ENCODE results near the gene PRLR.

PRLR gene

GRCh38 chr5:35233121-35233520 lies 2.8 kb upstream of the PRLR start:
- no peak for DNase-seq

DNA sequence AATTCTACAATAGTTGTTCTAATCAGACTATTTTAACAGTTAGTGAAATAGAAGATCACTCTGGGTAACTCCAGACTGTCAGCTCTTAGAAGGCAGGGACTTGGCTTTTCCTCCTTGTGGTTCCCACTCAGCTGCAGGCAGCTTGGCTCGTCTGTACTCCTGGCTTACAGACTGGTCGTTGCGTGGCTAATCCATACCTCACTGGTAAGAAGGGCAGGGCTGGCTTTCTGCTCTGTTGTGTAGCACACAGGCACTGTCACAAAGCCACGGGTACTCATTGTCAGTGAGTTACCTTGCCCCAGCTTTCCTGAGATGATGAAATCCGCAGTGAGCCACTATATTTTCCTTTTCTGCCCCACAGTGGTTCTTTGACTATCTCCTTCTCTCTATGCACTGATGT lies 1.8 kb upstream of the PRLR start:
- no peak for DNase-seq

DNA sequence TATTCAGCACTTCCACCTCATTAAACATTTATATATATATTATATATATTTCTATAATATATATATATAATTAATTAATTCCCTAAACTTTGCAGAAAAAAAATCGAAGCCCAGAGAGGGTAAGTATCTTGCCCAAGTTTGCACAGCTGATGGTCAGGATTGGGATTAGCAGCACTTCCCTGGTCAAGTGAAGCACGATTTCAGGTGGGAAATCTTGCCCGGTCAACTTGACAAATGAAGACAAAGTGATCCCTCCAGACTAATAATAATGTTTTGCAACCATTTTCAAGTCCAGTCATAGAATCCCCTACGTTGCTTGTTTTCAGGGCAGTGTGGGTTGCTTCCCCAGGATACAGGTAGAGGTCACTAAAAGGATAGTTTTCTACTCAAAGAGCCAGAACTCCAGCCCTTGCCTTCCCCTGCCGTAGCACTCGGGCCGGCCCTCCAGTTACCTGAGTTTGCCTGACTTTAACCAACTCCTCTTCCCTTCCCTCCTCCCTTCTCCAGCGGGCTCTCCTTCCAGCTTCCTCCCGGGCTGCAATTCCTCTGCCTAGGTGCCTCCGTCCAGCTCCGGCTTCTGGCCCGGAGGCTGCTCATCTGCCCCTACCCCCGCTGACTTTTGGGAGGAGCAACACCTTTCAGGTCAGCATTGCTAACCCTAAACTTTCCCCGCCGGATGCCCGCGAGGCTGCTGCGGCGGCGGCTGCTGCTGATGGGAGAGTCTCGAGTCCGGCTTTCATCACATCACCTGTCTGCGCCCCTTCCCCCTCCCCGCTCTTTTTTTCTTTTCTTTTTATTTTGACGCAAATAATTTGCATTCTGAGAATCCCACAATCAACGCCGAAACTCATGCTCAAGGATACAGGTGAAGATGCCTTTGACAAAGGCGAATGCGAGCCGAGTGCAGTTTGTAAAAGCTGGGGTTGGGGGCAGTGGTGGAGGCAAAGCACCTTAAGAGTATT lies 930 bp downstream of the PRLR start:
- no peak for DNase-seq

- no peak for DNase-seq
Observed at GRCh38 chr5:35228310-35228709, 2.0 kb downstream of the PRLR start.

DNA sequence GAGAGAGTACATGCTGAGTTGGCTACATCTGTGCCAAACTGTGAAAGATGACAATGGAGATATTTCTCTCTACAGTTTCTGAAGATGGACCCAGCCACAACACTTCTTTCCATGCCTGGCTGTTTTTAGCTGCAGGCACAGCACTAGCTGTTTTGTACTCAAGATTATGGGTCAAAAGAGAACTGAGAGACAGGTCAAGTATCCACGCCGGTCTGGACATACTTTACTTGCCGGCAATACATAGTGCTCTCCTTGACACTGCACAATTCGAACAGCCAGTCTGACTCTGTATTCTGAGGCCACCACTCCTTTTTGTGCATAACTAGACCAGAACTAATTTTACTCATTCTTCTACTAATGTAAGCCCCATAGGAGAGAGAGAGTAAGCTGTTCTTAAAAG lies 2.6 kb downstream of the PRLR start:
- DNase-seq = no peak

DNA sequence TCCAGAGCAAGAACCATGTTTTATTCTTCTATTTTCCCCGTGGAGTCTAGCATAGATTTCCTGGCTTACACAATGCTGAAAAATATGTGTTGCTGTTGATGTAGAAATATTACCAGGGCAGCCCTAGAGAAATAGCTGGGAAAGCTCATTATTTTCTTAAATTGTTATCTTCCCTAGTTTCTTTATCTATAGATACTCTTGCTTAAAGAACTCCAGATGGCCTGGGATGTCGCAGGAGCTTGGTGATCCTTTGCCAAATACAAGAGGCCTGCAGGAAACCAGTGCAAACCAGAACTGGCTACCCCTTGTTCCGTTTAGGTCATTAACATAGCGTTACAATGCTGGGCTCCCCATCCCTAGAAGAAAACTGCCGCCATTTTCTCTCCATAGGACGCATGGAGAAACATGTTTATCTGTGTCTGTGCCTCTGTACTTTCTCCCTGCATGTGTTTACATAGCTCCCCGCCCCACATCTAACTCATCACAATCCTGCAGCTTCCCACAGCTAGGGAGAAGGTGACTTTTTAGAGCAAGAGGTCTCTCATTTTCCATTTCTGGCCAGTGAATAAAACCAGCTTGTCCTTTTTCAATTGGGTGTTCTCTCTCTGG lies 6.4 kb downstream of the PRLR start:
- DNase-seq = no peak

GRCh38 chr5:35220967-35221366 lies 9.3 kb downstream of the PRLR start:
- DNase-seq = no peak

GRCh38 chr5:35218981-35219380 lies 11.3 kb downstream of the PRLR start:
- no peak for DNase-seq

GRCh38 chr5:35214051-35214450 lies 16.2 kb downstream of the PRLR start:
- no peak for DNase-seq

DNA sequence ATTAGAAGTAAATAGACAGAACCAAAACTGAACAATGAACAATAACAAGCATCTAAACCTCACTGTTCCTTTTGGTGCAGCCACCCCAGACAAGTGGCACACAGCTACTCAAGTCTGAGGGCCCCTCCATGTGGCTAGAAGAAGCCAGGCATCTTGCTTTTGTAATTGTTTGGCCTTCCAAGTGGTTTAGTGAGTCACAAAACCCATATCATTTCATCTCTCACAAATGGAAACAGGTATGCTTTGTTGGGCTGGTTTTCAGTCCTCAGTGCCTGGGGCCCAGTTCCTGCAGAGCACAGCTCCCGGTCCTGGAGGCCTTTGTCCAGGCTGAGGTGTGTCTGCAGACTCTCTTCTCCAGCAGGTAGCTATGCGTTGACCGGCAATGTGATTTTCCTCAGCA lies 16.7 kb downstream of the PRLR start:
- no peak for DNase-seq

DNA sequence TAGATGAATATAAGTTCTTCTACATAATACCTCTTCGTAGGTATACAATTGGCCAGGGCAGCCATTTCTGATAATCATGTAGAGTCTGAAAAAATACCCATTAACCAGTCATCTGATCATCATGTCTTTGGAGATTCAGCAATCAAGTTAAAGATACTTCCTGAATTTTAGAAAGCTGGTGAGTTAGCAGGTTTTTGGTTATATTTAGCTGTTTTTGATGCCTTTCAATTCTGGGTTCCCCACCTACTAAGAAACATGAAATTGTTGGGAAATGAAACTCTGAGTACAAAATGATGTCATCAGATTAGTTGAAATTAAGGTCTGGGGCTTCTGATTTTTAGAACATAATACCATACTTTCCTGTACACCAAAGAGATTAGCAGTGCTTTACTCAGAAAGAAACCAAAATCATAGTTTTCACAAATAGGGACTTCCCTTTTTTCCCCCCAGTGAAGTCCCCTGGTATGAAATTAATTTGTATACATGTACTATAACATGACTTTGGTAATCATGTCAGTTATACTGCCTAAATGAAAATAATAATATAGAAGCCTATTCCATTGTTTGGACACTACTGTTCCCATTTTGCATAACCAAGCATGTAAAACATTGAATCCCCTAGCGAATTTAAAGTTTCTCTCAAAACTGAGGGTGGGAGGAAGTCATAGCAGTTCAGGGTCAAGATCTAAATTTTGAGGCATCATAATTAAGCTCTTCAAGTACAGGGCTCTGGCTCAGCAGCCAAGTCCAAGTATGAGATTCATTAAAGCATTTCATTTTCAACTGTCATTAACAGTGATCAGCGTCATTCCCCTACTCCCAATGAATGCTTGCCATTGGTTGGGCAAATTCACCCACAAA lies 17.9 kb downstream of the PRLR start:
- DNase-seq = no peak

DNA sequence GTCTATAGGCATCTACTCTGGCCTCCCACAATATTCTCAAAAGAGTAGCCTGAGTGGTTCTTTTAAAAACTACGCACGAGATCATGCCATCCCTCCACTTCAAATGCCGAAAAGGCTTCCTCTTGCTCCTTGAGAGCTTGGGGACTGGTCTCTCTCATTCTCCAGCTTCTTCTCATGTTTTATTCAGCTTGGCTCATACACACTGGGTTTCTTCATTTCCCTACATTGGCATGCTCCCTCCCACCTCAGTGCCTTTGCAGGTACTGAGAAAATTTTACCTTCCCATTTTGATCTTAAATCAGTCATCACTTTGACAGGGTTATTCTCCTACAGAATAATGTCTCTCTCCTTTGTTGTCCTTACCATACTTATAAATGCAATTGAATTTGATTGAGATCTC lies 20.4 kb downstream of the PRLR start:
- no peak for DNase-seq

DNA sequence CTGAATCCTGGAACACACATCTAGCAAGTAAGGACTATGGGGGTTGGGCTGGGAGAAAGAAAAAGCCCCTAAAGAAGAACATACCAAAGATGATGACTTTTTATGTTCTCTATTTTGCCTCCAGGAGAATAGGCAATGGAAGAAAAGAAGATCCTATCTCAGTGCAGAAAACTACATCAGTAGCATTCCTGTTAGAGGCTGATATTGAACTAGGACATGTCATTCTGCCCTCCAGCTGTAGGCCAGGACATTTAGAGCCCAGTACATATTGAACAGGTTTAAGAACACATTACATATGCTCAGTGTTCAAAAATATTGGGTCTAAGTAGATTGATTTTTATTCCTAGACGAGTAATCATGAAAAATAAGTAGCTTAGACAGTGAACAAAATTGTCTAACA lies 24.7 kb downstream of the PRLR start:
- no peak for DNase-seq

DNA sequence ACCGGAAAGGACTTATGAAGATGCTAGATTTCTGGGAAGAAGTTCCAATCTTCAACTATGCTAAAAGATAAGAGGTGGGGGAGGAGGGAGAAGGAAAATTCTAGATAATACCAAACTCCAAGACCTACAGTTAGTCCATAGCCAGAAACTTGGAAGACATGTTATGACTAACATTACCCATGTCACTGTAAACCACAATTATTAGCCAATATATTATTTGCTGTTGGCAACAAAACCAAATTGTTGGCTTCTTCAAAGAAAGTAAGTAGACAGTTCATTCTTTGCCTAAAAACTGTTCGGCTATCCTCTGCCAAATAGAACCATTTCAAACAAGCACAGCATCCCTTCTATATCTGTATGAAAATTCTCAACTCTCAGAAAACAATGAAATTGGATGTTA lies 25.1 kb downstream of the PRLR start:
- DNase-seq = no peak

- no peak for DNase-seq
Observed at GRCh38 chr5:35203403-35203802, 26.9 kb downstream of the PRLR start.

DNA sequence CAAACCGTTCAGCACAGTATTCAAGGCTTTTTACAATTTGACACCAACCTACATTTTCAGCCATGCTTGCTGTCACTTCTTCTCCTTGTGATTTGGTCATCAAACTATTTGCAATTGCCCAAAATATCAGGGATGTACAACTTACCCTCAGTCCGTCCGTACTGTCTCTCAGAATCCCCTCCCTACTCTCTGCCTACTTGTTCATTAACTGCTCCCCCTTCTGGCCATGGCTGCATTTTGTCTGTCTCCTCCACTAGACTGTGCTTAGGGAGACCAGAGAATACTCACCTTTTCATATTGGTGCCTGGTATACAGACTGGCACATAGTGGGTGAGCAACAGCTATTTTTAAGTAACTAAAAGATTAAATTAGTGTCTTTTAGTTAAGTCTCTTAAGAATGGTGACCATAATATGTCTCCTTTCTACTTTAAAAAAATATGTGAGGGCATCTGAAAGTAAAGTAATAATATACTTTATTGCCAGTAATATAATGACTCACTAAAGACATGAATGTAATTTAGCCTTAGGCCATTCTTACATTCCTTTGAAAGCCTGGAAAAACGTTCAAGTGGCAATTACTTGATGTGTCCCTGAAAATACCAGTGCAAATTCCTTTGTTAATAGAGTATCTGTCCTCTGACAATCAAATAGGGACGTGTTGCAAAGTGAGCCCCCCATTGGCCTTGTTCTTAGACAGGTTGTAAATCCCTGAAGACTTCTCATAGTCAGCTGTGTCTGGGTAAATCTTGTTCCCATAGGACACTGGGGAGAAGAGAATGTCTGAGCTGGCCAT lies 27.8 kb downstream of the PRLR start:
- peak; percentile 4 for DNase-seq

GRCh38 chr5:35201291-35201690 lies 29.0 kb downstream of the PRLR start:
- no peak for DNase-seq

DNA sequence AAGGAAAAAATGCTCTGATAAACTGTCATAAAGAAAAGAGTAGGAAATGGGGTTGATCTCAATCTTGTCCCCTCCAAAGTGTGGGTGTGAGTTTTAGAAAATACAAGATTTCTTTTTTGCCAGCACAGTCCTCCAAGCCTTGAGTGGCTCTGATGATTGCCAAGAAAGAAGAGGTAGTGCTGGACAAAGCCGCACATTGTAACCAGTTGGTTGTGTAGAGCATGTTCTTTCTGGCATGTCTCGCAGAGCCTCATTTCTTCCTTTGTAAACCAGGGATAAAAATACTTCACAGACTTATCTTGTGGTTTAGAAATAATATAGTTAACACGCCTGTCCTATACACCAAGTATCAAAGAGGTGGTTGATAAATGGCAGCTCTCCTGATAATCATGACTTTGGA lies 30.4 kb downstream of the PRLR start:
- no peak for DNase-seq

DNA sequence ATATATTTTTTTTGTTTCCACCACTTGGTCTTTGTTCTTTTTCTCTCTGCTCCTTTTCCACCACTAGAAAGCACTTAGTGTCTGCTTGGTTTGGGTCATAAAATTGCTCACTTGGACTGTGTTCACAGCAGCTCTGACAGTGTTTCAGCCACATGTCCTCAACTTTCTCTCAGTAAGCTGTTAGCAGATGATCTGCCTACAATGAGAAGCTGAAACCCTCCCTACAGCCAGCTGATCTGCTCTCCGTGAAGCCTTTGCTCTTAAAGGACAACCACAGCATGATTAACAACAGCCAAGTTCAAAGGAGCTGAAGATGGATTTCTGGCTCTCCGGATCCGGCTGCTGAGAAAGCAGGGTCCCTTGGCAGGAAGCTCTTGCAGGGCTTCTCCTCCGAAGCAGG lies 31.6 kb downstream of the PRLR start:
- DNase-seq = no peak

DNA sequence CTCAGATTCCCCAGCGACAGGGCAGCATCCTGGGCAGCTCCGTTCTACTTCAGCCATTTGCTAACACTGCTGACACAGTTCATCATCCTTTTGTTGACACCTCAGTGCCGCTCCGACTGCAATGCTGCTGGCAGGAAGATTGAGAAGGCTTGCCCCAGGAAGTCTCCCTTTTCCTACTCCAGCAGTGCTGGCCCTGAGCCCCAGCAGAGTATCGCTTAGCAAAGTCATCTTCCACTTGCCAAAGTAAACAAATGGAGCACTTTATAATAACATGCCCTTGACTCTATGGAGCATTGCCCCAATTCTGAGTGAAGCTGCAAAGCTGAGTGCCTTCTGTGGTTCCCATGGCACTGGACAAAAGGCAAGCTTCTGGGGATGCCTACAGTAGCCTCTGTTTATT lies 32.2 kb downstream of the PRLR start:
- no peak for DNase-seq

DNA sequence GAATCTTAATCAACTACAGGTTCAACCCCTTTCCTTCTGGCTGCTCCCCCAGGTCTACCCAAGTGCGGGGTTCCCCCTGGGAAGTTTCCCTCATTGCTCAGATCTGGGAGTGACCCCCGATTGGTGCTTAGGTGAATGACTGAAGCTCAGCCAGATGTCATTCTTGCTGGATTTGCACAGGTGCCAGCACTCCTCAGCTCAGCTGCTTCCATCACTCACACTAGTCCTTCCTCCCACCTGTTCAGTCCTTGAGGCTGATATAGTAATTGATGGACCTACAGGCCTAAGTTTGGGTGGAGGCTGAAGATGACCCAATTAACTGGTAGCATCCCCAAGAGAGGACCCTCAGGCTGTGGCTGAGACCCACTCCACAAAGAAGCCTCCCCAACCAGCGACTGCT lies 32.9 kb downstream of the PRLR start:
- DNase-seq = no peak

DNA sequence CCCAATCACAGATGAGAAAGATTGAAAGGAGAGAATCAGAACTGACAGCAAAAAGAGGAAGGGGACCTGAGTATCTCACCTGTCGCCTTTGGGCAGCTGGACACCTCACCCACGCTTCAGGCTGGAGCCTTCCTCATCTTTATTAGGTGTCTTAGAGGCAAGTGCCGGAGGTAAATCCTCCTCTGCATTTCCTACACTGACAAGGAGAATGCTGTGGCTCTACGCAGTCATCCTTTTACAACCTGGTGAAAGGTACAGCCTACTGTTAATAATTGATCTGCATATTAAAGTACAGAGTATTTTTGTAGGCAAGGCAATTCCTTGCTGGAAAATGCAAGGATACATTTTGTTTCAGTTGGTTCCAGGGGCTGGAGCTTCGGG lies 34.8 kb downstream of the PRLR start:
- no peak for DNase-seq
